GM12873 (cell line): Measurements from ENCODE around the gene ACAD8.

Experiments used
- CTCF ChIP-seq: IDR thresholded peaks from 2 replicates; pipeline ENCODE4 v1.5.1; 2012; ENCODE audit warnings: low read depth, mild to moderate bottlenecking, moderate library complexity, low read length, control low read depth; ENCODE audit not compliant: insufficient read depth; ENCODE audit errors: missing control alignments

The ACAD8 gene

GRCh38 chr11:134289167-134289566 lies 35.8 kb downstream of the ACAD8 start:
- TF ChIP-seq CTCF: no peak

- TF ChIP-seq CTCF: no peak
These were observed 36.4 kb downstream of the ACAD8 start for GRCh38 chr11:134289789-134290188.

- TF ChIP-seq CTCF: no peak
These were observed 37.3 kb downstream of the ACAD8 start for GRCh38 chr11:134290646-134291045.

- no peak for TF ChIP-seq CTCF
These were observed 37.8 kb downstream of the ACAD8 start for GRCh38 chr11:134291196-134291595.

GRCh38 chr11:134292661-134293060 lies 39.3 kb downstream of the ACAD8 start:
- no peak for TF ChIP-seq CTCF

GRCh38 chr11:134293119-134294113 lies 40.0 kb downstream of the ACAD8 start:
- no peak for TF ChIP-seq CTCF

GRCh38 chr11:134294664-134295063 lies 41.3 kb downstream of the ACAD8 start:
- TF ChIP-seq CTCF: no peak
